SK-N-DZ (cell line): Measurements from ENCODE around the gene VSNL1.

Experiments
- DNase-seq: peaks from one replicate; pipeline ENCODE4 v3.0.0-alpha.2; 2015; ENCODE audit warnings: low spot score

Gene VSNL1

GRCh38 chr2:17610521-17610920 lies 70.0 kb downstream of the VSNL1 start:
- DNase-seq: no peak

- DNase-seq: no peak
These were observed 70.5 kb downstream of the VSNL1 start for GRCh38 chr2:17611036-17611435.

GRCh38 chr2:17614174-17614930 lies 73.9 kb downstream of the VSNL1 start:
- no peak for DNase-seq

GRCh38 chr2:17615147-17615546 lies 74.7 kb downstream of the VSNL1 start:
- DNase-seq: no peak

- DNase-seq: no peak
These were observed 75.3 kb downstream of the VSNL1 start for GRCh38 chr2:17615728-17616351.

GRCh38 chr2:17616405-17616804 lies 75.9 kb downstream of the VSNL1 start:
- DNase-seq: no peak

- DNase-seq: no peak
These were observed 77.0 kb downstream of the VSNL1 start for GRCh38 chr2:17617516-17617915.

- DNase-seq: no peak
These were observed 77.5 kb downstream of the VSNL1 start for GRCh38 chr2:17617955-17618354.

GRCh38 chr2:17620280-17620679 lies 79.8 kb downstream of the VSNL1 start:
- DNase-seq: no peak

- DNase-seq: no peak
These were observed 80.3 kb downstream of the VSNL1 start for GRCh38 chr2:17620841-17621240.

- no peak for DNase-seq
These were observed 81.3 kb downstream of the VSNL1 start for GRCh38 chr2:17621781-17622180.

- DNase-seq: no peak
These were observed 85.0 kb downstream of the VSNL1 start for GRCh38 chr2:17625446-17625845.

- no peak for DNase-seq
These were observed 86.5 kb downstream of the VSNL1 start for GRCh38 chr2:17626986-17627385.

GRCh38 chr2:17627434-17627833 lies 86.9 kb downstream of the VSNL1 start:
- no peak for DNase-seq

- DNase-seq: no peak
These were observed 88.1 kb downstream of the VSNL1 start for GRCh38 chr2:17628349-17629261.

GRCh38 chr2:17630089-17630488 lies 89.6 kb downstream of the VSNL1 start:
- no peak for DNase-seq

- no peak for DNase-seq
These were observed 94.5 kb downstream of the VSNL1 start for GRCh38 chr2:17634997-17635396.

- DNase-seq: no peak
These were observed 95.8 kb downstream of the VSNL1 start for GRCh38 chr2:17636257-17636656.

GRCh38 chr2:17637131-17637906 lies 96.8 kb downstream of the VSNL1 start:
- no peak for DNase-seq

GRCh38 chr2:17638196-17638743 lies 97.8 kb downstream of the VSNL1 start:
- no peak for DNase-seq

- DNase-seq: no peak
These were observed 99.9 kb downstream of the VSNL1 start for GRCh38 chr2:17640406-17640805.
